HG03159 (cell line): Measurements from ENCODE around the gene IFNA6.
A peak's percentile ranks its signal among the peaks of the same experiment; 100 is the strongest.

Source experiments
- ATAC-seq: cut with Tn5 transposase; IDR thresholded peaks from one replicate; pipeline ENCODE4 v1.9.1; 2021; ENCODE audit warnings: mild to moderate bottlenecking, moderate library complexity; ENCODE audit not compliant: unreplicated experiment

IFNA6 gene

DNA sequence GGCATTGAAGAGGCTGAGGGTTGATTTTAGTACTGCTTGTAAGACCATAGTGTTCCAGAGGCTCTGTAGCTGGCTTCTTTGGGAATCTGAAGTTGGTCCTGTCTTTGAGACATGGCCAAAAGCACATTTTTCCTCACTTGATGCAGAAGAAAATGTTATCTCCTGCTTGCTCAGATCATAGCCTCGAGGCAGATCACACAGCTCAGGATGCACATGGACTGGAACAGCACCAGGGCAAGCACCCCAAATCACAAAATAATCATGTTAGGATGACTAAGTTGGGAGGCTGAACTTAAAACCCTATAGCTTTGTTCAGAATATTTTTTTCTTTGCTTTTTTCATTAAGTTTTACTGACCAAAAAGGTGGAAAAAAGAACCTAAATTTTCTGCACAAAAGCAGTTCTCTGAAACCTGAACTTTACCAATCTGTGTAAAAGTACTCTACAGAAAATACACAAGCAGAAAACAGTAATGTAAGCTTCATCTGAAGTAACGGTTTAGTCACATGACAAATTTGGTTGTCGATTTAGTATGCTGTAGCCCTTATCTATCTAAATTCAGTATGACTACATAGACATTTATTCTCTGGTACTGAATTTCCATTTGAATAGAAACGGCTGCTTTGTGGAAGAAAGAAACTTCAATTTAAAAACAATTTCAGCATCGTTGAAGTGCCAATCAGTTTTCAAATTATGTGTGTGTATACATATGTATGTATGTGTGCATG is 18.8 kb downstream of the IFNA6 start:
- ATAC-seq: no peak

DNA sequence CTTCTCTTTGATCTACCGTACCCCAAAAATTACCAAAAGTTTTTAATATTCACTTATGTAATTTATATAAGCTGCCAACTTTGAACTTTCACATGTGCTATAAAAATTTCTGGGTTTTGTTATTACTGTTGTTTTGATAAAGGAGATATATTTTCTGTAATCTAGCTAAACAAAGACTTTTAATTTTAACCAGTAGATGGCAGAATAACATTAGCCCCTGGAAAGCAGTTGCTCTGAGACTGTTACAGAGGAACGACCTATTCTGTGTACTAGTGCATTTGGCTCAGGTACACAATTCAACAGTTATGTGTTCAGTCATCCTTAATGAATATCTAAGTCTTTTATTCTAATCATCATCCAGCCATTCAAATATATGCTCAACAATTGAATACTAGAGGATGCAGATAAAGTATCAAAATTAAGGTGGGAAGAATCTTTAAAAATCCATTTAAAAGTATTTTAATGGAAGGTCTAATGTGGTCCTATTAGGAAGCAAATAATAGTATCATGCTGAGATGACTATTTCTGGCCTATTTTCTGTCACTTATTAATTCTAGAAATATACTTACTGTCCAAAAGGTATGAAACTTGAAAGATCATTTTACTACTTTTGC is 24.1 kb downstream of the IFNA6 start:
- ATAC-seq: peak; percentile 79

DNA sequence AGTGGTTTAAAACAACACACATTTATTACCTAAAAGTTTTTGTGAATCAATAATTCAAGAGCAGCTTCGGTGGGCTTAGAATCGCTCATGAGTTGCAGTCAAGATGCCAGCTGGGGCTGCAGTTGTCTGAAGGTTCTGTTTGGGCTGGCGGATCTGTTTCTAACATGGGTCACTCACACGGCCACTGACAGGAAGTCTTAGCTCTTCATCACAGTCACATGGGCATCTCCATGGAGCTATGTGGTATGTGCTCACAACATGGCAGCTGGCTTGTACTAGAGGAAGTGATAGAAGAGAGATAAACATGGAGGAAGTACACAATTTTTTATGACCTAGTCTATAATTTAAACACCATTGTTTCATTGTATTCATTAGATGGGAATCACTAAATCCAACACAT is 26.6 kb downstream of the IFNA6 start:
- ATAC-seq: no peak

DNA sequence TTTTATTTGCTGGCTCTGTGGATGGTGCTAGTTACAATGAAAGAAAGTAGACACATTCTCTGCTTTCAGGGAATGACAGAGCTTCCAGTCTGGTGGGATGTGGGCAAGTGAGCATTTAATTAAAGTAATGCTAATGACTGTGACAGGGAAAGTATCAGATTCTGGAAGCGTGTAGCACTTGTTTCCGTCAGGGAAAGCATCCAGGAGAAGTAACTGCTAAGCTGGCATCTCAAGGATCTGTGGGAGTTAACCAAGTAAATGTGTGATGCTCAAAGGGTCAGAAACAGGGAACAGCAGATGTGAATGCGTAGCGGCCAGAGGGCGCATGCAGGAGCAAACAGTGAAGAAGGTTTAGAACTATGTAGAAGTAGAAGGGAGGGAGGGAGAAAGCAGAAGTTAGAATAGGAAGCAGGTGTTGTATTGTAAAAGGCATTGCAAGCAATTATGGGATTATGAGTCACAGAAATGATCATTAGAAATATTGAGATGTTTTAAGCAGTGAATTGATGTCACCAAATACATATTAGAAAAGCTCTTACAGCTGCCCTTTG is 27.7 kb downstream of the IFNA6 start:
- ATAC-seq: no peak

DNA sequence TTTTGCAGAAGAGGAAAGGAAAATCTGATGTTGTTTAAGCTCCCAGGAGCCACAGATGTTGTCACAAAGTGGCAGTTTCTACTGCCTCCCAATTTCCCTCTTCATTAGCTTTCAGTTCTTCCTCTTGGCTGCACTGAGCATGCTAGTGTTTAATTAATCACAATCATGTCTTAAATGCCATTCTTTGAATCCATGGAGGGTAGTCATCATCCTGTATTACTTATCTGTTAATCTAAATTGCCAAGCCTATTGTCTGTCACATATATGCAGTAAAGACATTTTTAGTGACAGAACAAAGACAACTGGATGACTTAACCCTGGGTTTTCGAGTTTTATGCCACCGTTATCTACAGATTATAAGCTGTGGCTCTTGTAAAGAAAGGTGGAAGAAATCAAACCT is 30.2 kb downstream of the IFNA6 start:
- ATAC-seq: no peak

DNA sequence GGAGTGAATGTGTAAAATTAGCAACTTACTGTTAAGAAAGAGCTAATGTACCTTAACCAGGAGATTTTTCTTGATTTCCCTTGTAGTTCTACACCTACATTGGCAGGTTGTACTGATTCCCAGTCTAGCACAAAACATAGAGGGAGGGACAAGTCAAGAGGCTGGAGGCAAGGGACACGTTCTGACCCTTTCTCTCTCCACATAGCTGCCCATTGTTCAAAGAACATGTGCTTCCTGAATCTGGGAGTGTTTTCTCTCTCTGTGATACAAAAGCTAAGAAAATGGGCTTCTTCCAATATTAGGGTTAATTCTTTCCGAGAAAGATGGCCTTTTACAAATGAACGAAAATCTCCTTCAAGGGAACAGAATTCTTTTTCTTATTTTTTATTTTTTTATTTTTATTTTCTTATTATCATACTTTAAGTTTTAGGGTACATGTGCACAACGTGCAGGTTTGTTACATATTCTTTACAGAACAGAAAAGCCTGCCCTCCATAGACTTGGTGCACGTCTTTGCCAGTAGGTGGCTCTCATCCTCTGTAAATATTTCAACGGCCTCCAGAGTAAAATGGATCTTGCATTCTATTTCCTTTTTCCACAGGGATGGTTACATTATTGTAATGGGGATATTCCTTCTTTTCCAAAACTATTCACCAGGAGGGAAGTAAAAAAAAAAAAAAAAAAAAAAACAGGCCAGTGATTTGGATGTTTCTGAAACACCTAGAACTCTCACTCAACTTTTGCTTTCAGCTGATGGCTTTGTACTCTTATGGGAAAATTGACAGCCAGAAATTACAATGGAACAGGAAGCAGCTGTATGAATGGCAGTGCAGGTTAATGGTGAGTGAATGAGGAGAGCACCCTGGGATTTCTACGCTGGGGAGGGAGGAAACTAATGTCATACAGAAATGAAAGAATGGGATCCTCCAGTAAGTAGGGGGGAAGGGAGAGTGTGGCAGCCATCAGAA is 32.4 kb downstream of the IFNA6 start:
- peak; percentile 70 for ATAC-seq

DNA sequence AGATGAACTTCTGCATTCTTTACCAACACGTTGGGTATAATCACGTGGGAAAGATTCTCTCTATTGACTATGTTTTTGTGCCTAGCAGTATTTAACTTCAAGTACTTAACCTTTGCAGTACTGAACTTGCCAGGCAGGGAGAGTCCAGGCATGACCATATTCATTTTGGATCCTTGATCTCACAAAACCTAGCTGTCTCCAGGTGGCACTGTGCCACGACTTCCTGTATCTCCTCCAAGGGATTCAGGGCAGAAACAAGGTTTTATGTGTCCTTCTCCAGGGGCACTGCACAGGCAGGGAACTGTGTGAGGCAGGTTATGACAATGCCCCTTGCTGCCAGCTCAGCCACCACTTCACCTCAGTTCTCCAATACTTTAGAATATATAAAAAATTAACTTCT is 33.8 kb downstream of the IFNA6 start:
- no peak for ATAC-seq

DNA sequence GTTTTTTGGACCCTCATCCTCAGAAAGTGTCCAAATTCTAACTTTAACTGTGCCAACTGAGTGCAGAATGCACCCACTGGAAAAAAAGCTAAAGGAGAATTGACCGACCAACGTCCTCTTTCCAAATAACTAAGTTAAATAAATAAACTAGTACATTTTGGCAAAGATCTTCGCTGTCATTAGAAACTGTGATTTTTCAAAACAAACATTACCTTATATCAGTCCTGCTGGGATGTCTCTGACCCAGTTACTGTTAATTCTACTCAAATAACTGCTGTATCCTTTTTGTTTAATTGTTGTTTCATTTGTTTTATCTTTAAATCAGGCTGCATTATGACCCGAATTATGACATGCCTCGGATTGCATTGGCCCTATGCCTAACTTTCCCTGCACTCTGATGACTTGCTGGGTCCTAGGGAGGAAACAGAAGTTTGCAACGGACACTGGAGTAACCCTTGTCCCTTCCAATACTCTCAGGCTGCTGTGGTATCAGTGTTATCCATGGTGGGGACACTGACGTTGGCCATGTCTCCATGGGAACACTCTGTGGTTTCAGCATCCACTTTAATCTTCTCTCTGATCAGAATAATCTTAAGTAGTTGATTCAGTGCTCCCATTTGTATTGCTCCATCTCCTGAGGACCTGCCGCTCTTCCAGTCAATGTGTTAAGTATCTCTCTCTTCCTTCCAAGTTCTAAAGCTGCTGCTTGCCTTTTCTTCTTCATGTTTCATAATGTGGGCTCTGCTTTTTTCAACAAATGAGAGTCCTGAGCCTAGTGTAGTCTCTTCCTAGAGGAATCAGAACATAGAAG is 34.5 kb downstream of the IFNA6 start:
- no peak for ATAC-seq

DNA sequence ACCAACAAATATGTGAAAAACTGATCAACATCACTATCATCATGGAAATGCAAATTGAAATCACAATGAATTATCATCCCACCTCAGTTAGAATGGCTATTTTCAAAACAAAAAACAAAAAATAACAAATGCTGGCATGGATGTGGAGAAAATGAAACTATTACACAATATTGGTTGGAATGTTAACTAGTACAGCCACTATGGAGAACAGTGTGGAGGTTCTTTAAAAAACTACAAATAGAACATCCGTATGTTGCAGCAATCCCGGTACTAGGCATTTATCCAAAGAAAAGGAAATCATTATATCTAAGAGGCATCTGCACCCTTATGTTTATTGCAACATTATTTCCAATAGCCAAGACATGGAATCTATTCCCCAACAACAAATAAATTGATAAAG is 36.5 kb downstream of the IFNA6 start:
- ATAC-seq: no peak

DNA sequence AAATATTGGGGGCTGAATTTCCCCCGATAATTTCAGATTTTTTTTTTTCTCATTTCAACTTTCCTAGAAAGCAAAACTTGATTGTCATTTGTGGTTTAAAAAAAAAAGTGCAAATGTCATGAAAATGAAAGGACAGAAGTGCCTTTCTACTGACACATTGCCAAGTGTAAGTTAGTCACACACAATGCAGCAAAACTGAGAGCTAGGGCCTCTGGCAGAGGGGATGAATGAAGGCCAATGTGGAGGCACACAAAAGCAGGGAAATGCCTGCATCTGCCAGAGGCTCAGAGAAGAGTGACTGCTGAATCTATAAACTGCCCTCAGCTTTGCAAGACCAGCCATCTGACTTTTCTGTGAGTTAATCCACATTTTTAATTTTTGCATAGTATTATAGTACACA is 38.8 kb downstream of the IFNA6 start:
- ATAC-seq: no peak

DNA sequence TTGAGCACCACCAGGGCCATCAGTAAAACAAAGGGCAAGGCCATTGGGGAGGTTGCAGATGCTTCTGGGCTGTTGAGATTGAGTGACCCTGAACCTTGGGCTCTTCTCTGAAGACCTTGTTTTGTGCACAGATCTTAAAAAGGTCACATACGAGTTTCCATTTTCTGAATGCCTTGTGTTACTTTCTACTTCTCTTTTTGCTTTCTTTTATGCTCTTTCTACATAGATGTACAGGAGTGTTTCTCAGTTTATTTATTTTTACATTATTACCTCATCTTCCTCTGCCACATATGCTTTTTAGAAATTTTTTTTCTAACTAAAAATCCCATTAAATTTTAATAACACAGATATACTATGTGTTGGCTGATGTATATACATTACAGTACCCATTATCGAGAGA is 45.5 kb downstream of the IFNA6 start, which contains the start of gene IFNA5:
Gene IFNA5, minus strand, starts transcription at position 101 of the 400 bp plus-strand sequence. Its CDS starts 57 bp downstream, at position 44.
- ATAC-seq: no peak
